ENCODE measurements around the gene KANSL2.

KANSL2 gene

GRCh38 chr12:48640854-48641253, 41.2 kb downstream of the KANSL2 start:
- no peak for DNase-seq (ENCODE audit: extremely low spot score)
- ChIA-PET POLR2A (no interaction called here), CTCF (no interaction called here)
- TF ChIP-seq FOXM1 (IDR thresholded peaks at IDR 0.05; ENCODE audit: borderline replicate concordance) (no peak), SP1 (IDR thresholded peaks at IDR 0.05) (no peak), ELF4 (IDR thresholded peaks at IDR 0.05) (no peak), FOXA1 (IDR thresholded peaks at IDR 0.05) (no peak), ARNT (IDR thresholded peaks at IDR 0.05) (no peak), PKNOX1 (IDR thresholded peaks at IDR 0.05) (no peak), TARDBP (IDR thresholded peaks at IDR 0.05) (no peak), L3MBTL2 (conservative IDR thresholded peaks at IDR 0.05) (no peak), HDGF (IDR thresholded peaks at IDR 0.05; ENCODE audit: borderline replicate concordance) (no peak), FOXK2 (IDR thresholded peaks at IDR 0.05) (no peak), NFRKB (IDR thresholded peaks at IDR 0.05) (no peak), BHLHE40 (IDR thresholded peaks at IDR 0.05; ENCODE audit: borderline replicate concordance) (no peak), LEF1 (IDR thresholded peaks at IDR 0.05; ENCODE audit: borderline replicate concordance) (no peak), SUZ12 (IDR thresholded peaks at IDR 0.05) (no peak), ZNF384 (IDR thresholded peaks at IDR 0.05) (no peak), CTBP1 (IDR thresholded peaks at IDR 0.05; ENCODE audit: borderline replicate concordance) (no peak)

GRCh38 chr12:48640428-48640827, 41.6 kb downstream of the KANSL2 start:
- TF ChIP-seq HDGF (IDR thresholded peaks at IDR 0.05; ENCODE audit: borderline replicate concordance) (no peak), CTBP1 (IDR thresholded peaks at IDR 0.05; ENCODE audit: borderline replicate concordance) (no peak), BHLHE40 (IDR thresholded peaks at IDR 0.05; ENCODE audit: borderline replicate concordance) (no peak), FOXM1 (IDR thresholded peaks at IDR 0.05; ENCODE audit: borderline replicate concordance) (no peak), LEF1 (IDR thresholded peaks at IDR 0.05; ENCODE audit: borderline replicate concordance) (no peak), TARDBP (IDR thresholded peaks at IDR 0.05) (no peak), FOXA1 (IDR thresholded peaks at IDR 0.05) (no peak), ZNF384 (IDR thresholded peaks at IDR 0.05) (no peak), SP1 (IDR thresholded peaks at IDR 0.05) (no peak), NFRKB (IDR thresholded peaks at IDR 0.05) (no peak), L3MBTL2 (conservative IDR thresholded peaks at IDR 0.05) (no peak), SUZ12 (IDR thresholded peaks at IDR 0.05) (no peak), ARNT (IDR thresholded peaks at IDR 0.05) (no peak), PKNOX1 (IDR thresholded peaks at IDR 0.05) (no peak), ELF4 (IDR thresholded peaks at IDR 0.05) (no peak), FOXK2 (IDR thresholded peaks at IDR 0.05) (no peak)
- DNase-seq (ENCODE audit: extremely low spot score), result no peak
- POLR2A ChIA-PET, result no interaction called here
- CTCF ChIA-PET, result no interaction called here

GRCh38 chr12:48631071-48631470, 51.0 kb downstream of the KANSL2 start:
- POLR2A ChIA-PET, result no interaction called here

GRCh38 chr12:48630346-48630745, 51.7 kb downstream of the KANSL2 start:
- ChIA-PET CTCF (no interaction called here), POLR2A (no interaction called here)
- TF ChIP-seq ARNT (IDR thresholded peaks at IDR 0.05) (no peak), ZNF384 (IDR thresholded peaks at IDR 0.05) (no peak), SUZ12 (IDR thresholded peaks at IDR 0.05) (no peak), BHLHE40 (IDR thresholded peaks at IDR 0.05; ENCODE audit: borderline replicate concordance) (no peak), TARDBP (IDR thresholded peaks at IDR 0.05) (no peak), L3MBTL2 (conservative IDR thresholded peaks at IDR 0.05) (no peak), HDGF (IDR thresholded peaks at IDR 0.05; ENCODE audit: borderline replicate concordance) (no peak), NFRKB (IDR thresholded peaks at IDR 0.05) (no peak), FOXM1 (IDR thresholded peaks at IDR 0.05; ENCODE audit: borderline replicate concordance) (no peak), PKNOX1 (IDR thresholded peaks at IDR 0.05) (no peak), SP1 (IDR thresholded peaks at IDR 0.05) (no peak), FOXA1 (IDR thresholded peaks at IDR 0.05) (no peak)
- DNase-seq (ENCODE audit: extremely low spot score), result no peak

More at GRCh38 chr12:48631071-48631470, 51.0 kb downstream of the KANSL2 start:
- TF ChIP-seq SP1 (IDR thresholded peaks at IDR 0.05) (no peak), FOXM1 (IDR thresholded peaks at IDR 0.05; ENCODE audit: borderline replicate concordance) (no peak), CTBP1 (IDR thresholded peaks at IDR 0.05; ENCODE audit: borderline replicate concordance) (no peak), FOXK2 (IDR thresholded peaks at IDR 0.05) (no peak), PKNOX1 (IDR thresholded peaks at IDR 0.05) (no peak), ZNF384 (IDR thresholded peaks at IDR 0.05) (no peak), NFRKB (IDR thresholded peaks at IDR 0.05) (no peak), FOXA1 (IDR thresholded peaks at IDR 0.05) (no peak), HDGF (IDR thresholded peaks at IDR 0.05; ENCODE audit: borderline replicate concordance) (no peak), LEF1 (IDR thresholded peaks at IDR 0.05; ENCODE audit: borderline replicate concordance) (no peak), SUZ12 (IDR thresholded peaks at IDR 0.05) (no peak), L3MBTL2 (conservative IDR thresholded peaks at IDR 0.05) (no peak)
- CTCF ChIA-PET, result no interaction called here
- DNase-seq (ENCODE audit: extremely low spot score), result no peak

- ChIA-PET CTCF (no interaction called here), POLR2A (no interaction called here)
- TF ChIP-seq L3MBTL2 (conservative IDR thresholded peaks at IDR 0.05) (no peak), PKNOX1 (IDR thresholded peaks at IDR 0.05) (no peak), CTBP1 (IDR thresholded peaks at IDR 0.05; ENCODE audit: borderline replicate concordance) (no peak), SUZ12 (IDR thresholded peaks at IDR 0.05) (no peak), LEF1 (IDR thresholded peaks at IDR 0.05; ENCODE audit: borderline replicate concordance) (no peak), TARDBP (IDR thresholded peaks at IDR 0.05) (no peak)
- DNase-seq (ENCODE audit: extremely low spot score), result no peak
Measured at GRCh38 chr12:48629541-48629940, 52.5 kb downstream of the KANSL2 start.
